Gastroesophageal sphincter (tissue), 4 donors: ENCODE measurements around the gene COPZ2. TPM values are rescaled to one million over a fixed set of nuclear protein-coding genes. Genes with fewer than 3 reads are reported as not detected.

ENCODE experiments used
- ATAC-seq: fragments of 150-250 bp; one replicate; pipeline ENCODE4 v1.9.1; 2016; ENCODE audit warnings: mild to moderate bottlenecking, moderate library complexity
- H3K27ac ChIP-seq, 4 donors: fragments of 200-600 bp; sonication (generic) in 3 of 4; 1 replicate in 3 of 4; 2 replicates in 1 of 4; pipeline ENCODE4 v1.5.1; 2016 to 2019
- H3K27me3 ChIP-seq: fragments of 200-600 bp; sonication (generic); one replicate; pipeline ENCODE4 v1.5.1; 2019
- H3K36me3 ChIP-seq, 2 donors: fragments of 200-600 bp; sonication (generic); one replicate each; pipeline ENCODE4 v1.5.1; 2019; ENCODE audit warnings: control low read depth in 1 of 2
- H3K4me1 ChIP-seq, 3 donors: fragments of 200-600 bp; sonication (generic); 1 replicate in 2 of 3; 2 replicates in 1 of 3; pipeline ENCODE4 v1.5.1; 2016 to 2019; ENCODE audit warnings: control low read depth in 2 of 3
- H3K4me3 ChIP-seq, 2 donors: fragments of 200-600 bp; sonication (generic); one replicate each; pipeline ENCODE4 v1.5.1; 2019; ENCODE audit warnings: mild to moderate bottlenecking in 1 of 2, moderate library complexity in 1 of 2
- H3K9me3 ChIP-seq, 3 donors: fragments of 200-600 bp; sonication (generic); one replicate each; pipeline ENCODE4 v1.5.1; 2017 to 2019; ENCODE audit warnings: control low read depth in 2 of 3
- EP300 ChIP-seq: sonication (generic); formaldehyde crosslinking; IDR thresholded peaks from one replicate; pipeline ENCODE4 v1.6.1; 2017; ENCODE audit warnings: antibody characterized with exemption, mild to moderate bottlenecking
- POLR2A ChIP-seq, 2 donors: fragments of 450-650 bp; IDR thresholded peaks; one replicate each; pipeline ENCODE4 v1.6.1; 2017; ENCODE audit warnings: antibody characterized with exemption in 2 of 2, mild to moderate bottlenecking in 2 of 2, moderate library complexity in 1 of 2
- POLR2AphosphoS5 ChIP-seq: sonication (generic); formaldehyde crosslinking; IDR thresholded peaks from one replicate; pipeline ENCODE4 v1.6.1; 2017; ENCODE audit warnings: antibody characterized with exemption
- WGBS, 2 donors: methylation state at CpG; one replicate each; pipeline ENCODE4 v1.1.5; 2018; ENCODE audit warnings: low coverage in 1 of 2; 5-methylcytosine and 5-hydroxymethylcytosine counted together
- total RNA-seq, 4 donors: library from RNA; depleted of rRNA; stranded (reverse); fragments of >200 nt; gene quantifications; one replicate each; pipeline ENCODE4 v1.1.0, GENCODE V29; 2016
- TF ChIP-seq, protein P1 (sequence below), 4 experiments: fragments of 200-600 bp in 2 of 4; fragments of 450-650 bp in 2 of 4; sonication (generic) in 1 of 4; IDR thresholded peaks; one replicate each; pipeline ENCODE4 v1.5.1; 2017 to 2019; ENCODE audit warnings: antibody characterized with exemption in 4 of 4, mild to moderate bottlenecking in 2 of 4, moderate library complexity in 2 of 4

COPZ2 gene
- total RNA-seq, 4 donors from 2014 or later: 40.6 to 75.5 (median 49.4) TPM

DNA sequence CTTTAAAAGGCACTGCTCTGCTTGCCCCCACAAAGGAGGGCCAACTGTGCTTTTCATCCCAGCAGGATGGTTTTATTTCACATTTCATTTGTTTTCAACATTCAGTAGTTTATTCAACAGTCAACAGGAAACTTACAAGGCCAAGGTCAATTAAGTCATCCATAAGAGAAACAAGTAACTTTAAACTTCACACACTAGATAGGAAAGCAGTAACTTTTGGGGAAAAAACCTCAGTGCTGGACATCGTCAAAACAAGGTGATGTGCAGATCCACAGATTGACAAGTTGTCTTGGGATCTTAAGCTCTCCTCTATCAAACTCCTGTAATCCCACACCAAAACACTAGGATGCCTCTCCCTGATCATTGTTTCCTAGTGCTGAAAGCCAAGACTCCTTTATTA, 29.1 kb upstream of the COPZ2 start:
- Histone ChIP-seq H3K9me3 (no peaks in the 10 kb centered on the region), H3K36me3 (peaks cover 0 to 99% of the 10 kb centered on the region in 2 donors), H3K27ac (peak overlapping the region in 1 of 4 donors; percentile 50), H3K4me1 (peaks cover 0 to 43% (median 0%) of the 10 kb centered on the region in 3 donors), H3K4me3 (no peak overlapping the region), H3K27me3 (no peaks in the 10 kb centered on the region)
- 70 to 75% methylated on average over 1 of the region's 1 CpG for WGBS, 2 donors
- TF ChIP-seq POLR2A (IDR thresholded peaks at IDR 0.05) (no peak), EP300 (no peak), POLR2AphosphoS5 (no peak)
- TF ChIP-seq, protein P1, sequence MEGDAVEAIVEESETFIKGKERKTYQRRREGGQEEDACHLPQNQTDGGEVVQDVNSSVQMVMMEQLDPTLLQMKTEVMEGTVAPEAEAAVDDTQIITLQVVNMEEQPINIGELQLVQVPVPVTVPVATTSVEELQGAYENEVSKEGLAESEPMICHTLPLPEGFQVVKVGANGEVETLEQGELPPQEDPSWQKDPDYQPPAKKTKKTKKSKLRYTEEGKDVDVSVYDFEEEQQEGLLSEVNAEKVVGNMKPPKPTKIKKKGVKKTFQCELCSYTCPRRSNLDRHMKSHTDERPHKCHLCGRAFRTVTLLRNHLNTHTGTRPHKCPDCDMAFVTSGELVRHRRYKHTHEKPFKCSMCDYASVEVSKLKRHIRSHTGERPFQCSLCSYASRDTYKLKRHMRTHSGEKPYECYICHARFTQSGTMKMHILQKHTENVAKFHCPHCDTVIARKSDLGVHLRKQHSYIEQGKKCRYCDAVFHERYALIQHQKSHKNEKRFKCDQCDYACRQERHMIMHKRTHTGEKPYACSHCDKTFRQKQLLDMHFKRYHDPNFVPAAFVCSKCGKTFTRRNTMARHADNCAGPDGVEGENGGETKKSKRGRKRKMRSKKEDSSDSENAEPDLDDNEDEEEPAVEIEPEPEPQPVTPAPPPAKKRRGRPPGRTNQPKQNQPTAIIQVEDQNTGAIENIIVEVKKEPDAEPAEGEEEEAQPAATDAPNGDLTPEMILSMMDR (IDR thresholded peaks at IDR 0.05): no peak
- ATAC-seq: no peak

DNA sequence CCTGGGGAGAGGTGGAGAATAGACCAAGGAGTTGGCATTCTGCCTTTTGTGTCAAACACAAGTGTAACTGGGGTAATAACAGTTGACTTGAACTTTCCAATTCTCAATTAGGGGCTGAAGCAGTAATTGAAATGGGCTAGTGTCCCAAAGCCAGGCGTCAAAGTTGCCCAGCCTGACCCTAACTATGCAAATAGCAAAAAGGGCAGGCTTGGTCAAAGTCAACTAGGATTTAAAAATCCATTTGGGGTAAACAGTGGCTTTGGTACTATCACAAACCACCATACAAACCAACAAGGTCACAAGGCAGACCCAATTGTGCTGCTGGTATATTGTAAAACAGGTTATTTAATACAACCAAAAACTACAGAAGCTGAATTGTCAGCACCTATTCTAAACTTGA, 28.6 kb upstream of the COPZ2 start:
- Histone ChIP-seq H3K27ac (peak overlapping the region in 2 of 4 donors; percentile 50 to 52), H3K4me1 (peaks cover 0 to 43% (median 0%) of the 10 kb centered on the region in 3 donors), H3K27me3 (no peaks in the 10 kb centered on the region), H3K9me3 (no peaks in the 10 kb centered on the region), H3K36me3 (peaks cover 0 to 99% of the 10 kb centered on the region in 2 donors), H3K4me3 (no peak overlapping the region)
- no peak for ATAC-seq
- 64% methylated on average over 1 of the region's 1 CpG; no CpG with 5 or more reads in 1 of the 2 donors for WGBS, 2 donors
- TF ChIP-seq POLR2AphosphoS5 (no peak), POLR2A (IDR thresholded peaks at IDR 0.05) (no peak), EP300 (no peak)
- TF ChIP-seq, protein P1 (IDR thresholded peaks at IDR 0.05): no peak

DNA sequence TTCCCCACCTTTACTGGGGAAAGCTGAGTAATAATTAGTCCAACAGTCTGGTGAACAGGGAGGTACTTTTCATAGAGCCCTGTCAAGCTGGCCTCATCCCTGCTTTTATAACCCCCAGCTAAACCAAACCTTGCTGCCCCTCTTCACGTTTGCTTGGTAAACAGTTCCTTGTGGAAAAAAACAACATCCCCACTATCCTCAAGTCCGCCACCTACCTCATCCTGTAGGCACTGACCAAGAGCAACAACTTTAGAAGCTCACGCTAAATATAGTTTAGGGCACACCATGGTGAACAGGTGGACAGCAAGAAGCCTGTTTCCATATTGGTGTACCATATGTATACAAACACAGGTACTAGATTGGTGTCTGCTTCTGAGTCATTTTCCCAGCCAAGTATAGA, 27.0 kb upstream of the COPZ2 start:
- TF ChIP-seq, protein P1 (IDR thresholded peaks at IDR 0.05): no peak
- no peak for TF ChIP-seq POLR2A (IDR thresholded peaks at IDR 0.05)
- TF ChIP-seq POLR2AphosphoS5: no peak
- no peak for TF ChIP-seq EP300
- Histone ChIP-seq H3K4me3 (no peak overlapping the region), H3K9me3 (no peaks in the 10 kb centered on the region), H3K27me3 (no peaks in the 10 kb centered on the region), H3K27ac (peak overlapping the region in 3 of 4 donors; percentile 43 to 50 (median 48)), H3K36me3 (peaks cover 0 to 100% of the 10 kb centered on the region in 2 donors), H3K4me1 (peaks cover 0 to 56% (median under 1%) of the 10 kb centered on the region in 3 donors)
- 50 to 67% methylated on average over 2 to 3 of the region's 3 CpGs for WGBS, 2 donors
- no peak for ATAC-seq

DNA sequence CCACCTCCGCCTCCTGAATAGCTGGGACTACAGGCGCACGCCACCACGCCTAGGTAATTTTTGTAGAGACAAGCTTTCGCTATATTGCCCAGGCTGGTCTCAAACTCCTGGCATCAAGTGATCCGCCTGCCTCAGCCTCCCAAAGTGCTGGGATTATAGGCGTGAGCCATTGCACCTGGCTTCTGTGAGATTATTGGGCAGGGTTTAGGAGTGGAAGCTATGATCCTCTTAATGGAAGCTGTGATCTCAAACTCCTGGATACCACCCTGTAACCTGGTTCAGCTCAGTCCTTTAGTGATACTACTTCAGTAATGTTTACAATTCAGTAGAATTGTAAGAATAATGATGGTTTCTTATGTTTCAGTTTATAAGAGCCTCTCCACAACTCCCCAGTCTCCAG, 24.7 kb upstream of the COPZ2 start:
- H3K9me3 ChIP-seq: no peaks in the 10 kb centered on the region
- peaks cover 0 to 100% of the 10 kb centered on the region in 2 donors for H3K36me3 ChIP-seq
- no peak for ATAC-seq
- H3K27me3 ChIP-seq: no peaks in the 10 kb centered on the region
- no peak for TF ChIP-seq POLR2AphosphoS5
- no peak for TF ChIP-seq EP300
- TF ChIP-seq, protein P1 (IDR thresholded peaks at IDR 0.05): no peak
- no peak for TF ChIP-seq POLR2A (IDR thresholded peaks at IDR 0.05)
- peak overlapping the region in 3 of 4 donors; percentile 44 to 60 (median 54) for H3K27ac ChIP-seq
- H3K4me1 ChIP-seq: peaks cover 0 to 53% (median 3%) of the 10 kb centered on the region in 3 donors
- 100% methylated on average over 1 of the region's 7 CpGs; no CpG with 5 or more reads in 1 of the 2 donors for WGBS, 2 donors
- H3K4me3 ChIP-seq: no peak overlapping the region

DNA sequence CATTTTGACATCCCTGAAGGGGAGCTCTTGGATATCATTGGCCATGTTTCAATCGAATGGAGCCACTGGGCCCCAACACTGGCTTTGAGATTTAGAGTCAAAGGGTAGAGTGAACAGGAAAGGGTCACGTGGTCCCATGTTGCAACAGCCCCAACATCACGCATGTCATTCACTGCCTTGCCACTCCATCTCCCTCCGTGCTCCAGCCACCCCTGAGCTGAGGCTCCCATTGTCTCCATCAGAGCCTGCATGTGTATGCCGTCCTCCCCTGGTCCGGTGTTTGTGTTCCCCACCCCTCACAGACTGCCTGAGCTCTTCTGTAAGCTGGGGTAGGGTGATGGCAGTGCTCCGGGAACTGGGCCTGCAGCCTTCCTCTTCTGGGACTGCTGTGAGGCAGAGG, 22.7 kb upstream of the COPZ2 start:
- Histone ChIP-seq H3K4me1 (peaks cover 0 to 59% (median 9%) of the 10 kb centered on the region in 3 donors), H3K27me3 (no peaks in the 10 kb centered on the region), H3K9me3 (no peaks in the 10 kb centered on the region), H3K27ac (peak overlapping the region in 3 of 4 donors; percentile 13 to 50 (median 48)), H3K4me3 (no peak overlapping the region), H3K36me3 (peaks cover 0 to 100% of the 10 kb centered on the region in 2 donors)
- ATAC-seq: no peak
- WGBS, 2 donors: 63% methylated on average over 5 of the region's 7 CpGs; no CpG with 5 or more reads in 1 of the 2 donors
- TF ChIP-seq POLR2AphosphoS5 (no peak), EP300 (no peak), POLR2A (IDR thresholded peaks at IDR 0.05) (no peak)
- TF ChIP-seq, protein P1 (IDR thresholded peaks at IDR 0.05): no peak
